WTC11 (cell line): ENCODE results near the gene PTPRN2. TPM values are rescaled to one million over a fixed set of nuclear protein-coding genes. Genes with fewer than 3 reads are reported as not detected.
"Not testable (repeated sequence)": the region's sequence is repeated elsewhere in the genome, so short reads cannot be mapped to it uniquely, and the experiment has no call there.

Experiments
- ATAC-seq: fragments of 200-7000 bp; cut with Tn5 transposase; 2 replicates; pipeline ENCODE4 v1.10.0; 2021; ENCODE audit warnings: mild to moderate bottlenecking, moderate library complexity
- CTCF ChIA-PET: fragments of 300-600 bp; sonication (Branson Sonifier 250); formaldehyde crosslinking; loops from one replicate; lab custom pipeline; 2021; ENCODE audit warnings: antibody characterized with exemption; lab: Charles Lee
- POLR2A ChIA-PET: fragments of 350-600 bp; sonication (Branson Sonifier 250); formaldehyde crosslinking; loops from one replicate; lab custom pipeline; 2021; ENCODE audit warnings: antibody characterized with exemption; lab: Charles Lee
- DNase-seq: peaks from one replicate; pipeline ENCODE4 v3.0.0; 2021; ENCODE audit warnings: low spot score
- H3K27ac Mint-ChIP-seq: 2 replicates; pipeline ENCODE4 v1.8.0; 2021; ENCODE audit warnings: mixed read lengths
- H3K27me3 Mint-ChIP-seq: 2 replicates; pipeline ENCODE4 v1.8.0; 2021; ENCODE audit warnings: low read depth, mild to moderate bottlenecking, moderate library complexity, mixed read lengths
- H3K36me3 Mint-ChIP-seq: 2 replicates; pipeline ENCODE4 v1.8.0; 2021; ENCODE audit warnings: mixed read lengths
- H3K4me1 Mint-ChIP-seq: 2 replicates; pipeline ENCODE4 v1.8.0; 2022; ENCODE audit warnings: mixed read lengths
- H3K4me3 Mint-ChIP-seq: 2 replicates; pipeline ENCODE4 v1.8.0; 2021; ENCODE audit warnings: mild to moderate bottlenecking, moderate library complexity, mixed read lengths
- H3K9me3 Mint-ChIP-seq: 2 replicates; pipeline ENCODE4 v1.8.0; 2021; ENCODE audit warnings: mixed read lengths
- ESRRA ChIP-seq: sonication (generic); formaldehyde crosslinking; IDR thresholded peaks from 2 replicates; pipeline ENCODE4 v1.8.1; 2022; ENCODE audit warnings: mild to moderate bottlenecking, missing genetic modification reagents, borderline replicate concordance
- GRHL2 ChIP-seq: fragments of 250-450 bp; sonication (Bioruptor Pico); IDR thresholded peaks from 2 replicates; pipeline ENCODE4 v1.8.0; 2022; ENCODE audit warnings: mild to moderate bottlenecking, moderate library complexity; ENCODE audit not compliant: insufficient replicate concordance, severe bottlenecking
- IRF2 ChIP-seq: sonication (generic); formaldehyde crosslinking; IDR thresholded peaks from 2 replicates; pipeline ENCODE4 v1.8.0; 2022; ENCODE audit warnings: low read depth, missing genetic modification reagents, borderline replicate concordance
- MXD4 ChIP-seq: fragments of 250-450 bp; sonication (Bioruptor Pico); IDR thresholded peaks from 2 replicates; pipeline ENCODE4 v1.8.0; 2021; ENCODE audit warnings: mild to moderate bottlenecking, moderate library complexity, borderline replicate concordance
- MYBL2 ChIP-seq: sonication (generic); formaldehyde crosslinking; IDR thresholded peaks from 2 replicates; pipeline ENCODE4 v1.8.1; 2023; ENCODE audit warnings: mild to moderate bottlenecking, moderate library complexity, missing genetic modification reagents
- NFYB ChIP-seq: sonication (generic); formaldehyde crosslinking; conservative IDR thresholded peaks from 2 replicates; pipeline ENCODE4 v1.8.0; 2022; ENCODE audit warnings: low read depth, missing genetic modification reagents
- OVOL2 ChIP-seq: fragments of 250-450 bp; sonication (Bioruptor Pico); IDR thresholded peaks from 2 replicates; pipeline ENCODE4 v1.9.0; 2021; ENCODE audit warnings: mild to moderate bottlenecking, borderline replicate concordance
- SMAD4 ChIP-seq: sonication (generic); formaldehyde crosslinking; IDR thresholded peaks from 2 replicates; pipeline ENCODE4 v1.8.0; 2022; ENCODE audit warnings: mild to moderate bottlenecking, missing genetic modification reagents
- SP1 ChIP-seq: sonication (generic); formaldehyde crosslinking; conservative IDR thresholded peaks from 2 replicates; pipeline ENCODE4 v1.8.1; 2022; ENCODE audit warnings: missing genetic modification reagents
- ZNF121 ChIP-seq: sonication (generic); formaldehyde crosslinking; IDR thresholded peaks from 2 replicates; pipeline ENCODE4 v1.8.0; 2023; ENCODE audit warnings: missing genetic modification reagents
- ZNF138 ChIP-seq: sonication (generic); formaldehyde crosslinking; conservative IDR thresholded peaks from 2 replicates; pipeline ENCODE4 v1.8.1; 2022; ENCODE audit warnings: mild to moderate bottlenecking, moderate library complexity, missing genetic modification reagents
- ZNF263 ChIP-seq: sonication (generic); formaldehyde crosslinking; IDR thresholded peaks from 2 replicates; pipeline ENCODE4 v1.8.1; 2022; ENCODE audit warnings: low read depth, mild to moderate bottlenecking, moderate library complexity, missing genetic modification reagents
- ZNF396 ChIP-seq: fragments of 250-450 bp; sonication (Bioruptor Pico); IDR thresholded peaks from 2 replicates; pipeline ENCODE4 v1.8.0; 2021; ENCODE audit warnings: mild to moderate bottlenecking, moderate library complexity, borderline replicate concordance
- ZNF416 ChIP-seq: fragments of 250-450 bp; sonication (Bioruptor Pico); IDR thresholded peaks from 2 replicates; pipeline ENCODE4 v1.9.0; 2021; ENCODE audit warnings: mild to moderate bottlenecking, inconsistent platforms
- total RNA-seq: library from RNA; stranded (reverse); gene quantifications from 3 replicates; pipeline ENCODE4 v1.2.3, GENCODE V29; 2021
- TF ChIP-seq, protein P1 (sequence below): sonication (generic); formaldehyde crosslinking; IDR thresholded peaks from 2 replicates; pipeline ENCODE4 v1.8.0; 2022; ENCODE audit warnings: missing genetic modification reagents
- TF ChIP-seq, protein P2 (sequence below): sonication (generic); formaldehyde crosslinking; IDR thresholded peaks from 2 replicates; pipeline ENCODE4 v1.8.1; 2023; ENCODE audit warnings: mild to moderate bottlenecking, missing genetic modification reagents
- TF ChIP-seq, protein P3 (sequence below): sonication (generic); formaldehyde crosslinking; conservative IDR thresholded peaks from 2 replicates; pipeline ENCODE4 v1.8.1; 2022; ENCODE audit warnings: mild to moderate bottlenecking, missing genetic modification reagents
- TF ChIP-seq, protein P4 (sequence below): sonication (generic); formaldehyde crosslinking; IDR thresholded peaks from 2 replicates; pipeline ENCODE4 v1.8.0; 2023; ENCODE audit warnings: missing genetic modification reagents, mild to moderate bottlenecking, borderline replicate concordance
- TF ChIP-seq, protein P5 (sequence below): sonication (generic); formaldehyde crosslinking; IDR thresholded peaks from 2 replicates; pipeline ENCODE4 v1.8.1; 2022; ENCODE audit warnings: missing genetic modification reagents, borderline replicate concordance
- TF ChIP-seq, protein P6 (sequence below): fragments of 250-450 bp; sonication (Bioruptor Pico); IDR thresholded peaks from 2 replicates; pipeline ENCODE4 v2.1.2; 2022; ENCODE audit warnings: mild to moderate bottlenecking, moderate library complexity

PTPRN2 gene
- total RNA-seq, 1 experiment from 2014 or later = 4.7 TPM

DNA sequence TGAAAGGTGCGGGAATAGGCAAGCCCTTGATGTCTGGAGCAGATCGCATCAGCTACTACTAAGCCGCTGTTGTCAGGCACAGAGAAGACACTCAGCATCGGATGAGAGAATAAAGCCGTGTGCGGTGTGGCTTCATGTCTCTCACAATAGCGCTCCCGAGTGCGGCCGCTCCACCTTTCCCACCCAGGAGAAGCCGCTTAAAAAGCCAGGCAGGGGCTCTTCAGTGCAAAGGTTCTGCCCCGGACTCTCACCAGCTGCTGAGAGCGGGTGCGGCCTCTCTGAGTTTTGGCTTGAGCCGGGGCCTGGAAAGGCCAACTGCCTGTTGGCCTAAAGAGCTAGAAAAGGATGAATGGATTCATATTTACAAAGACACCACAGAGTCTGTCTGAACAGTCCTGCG is 650.2 kb downstream of the PTPRN2 start (continued):
- TF ChIP-seq, protein P1, sequence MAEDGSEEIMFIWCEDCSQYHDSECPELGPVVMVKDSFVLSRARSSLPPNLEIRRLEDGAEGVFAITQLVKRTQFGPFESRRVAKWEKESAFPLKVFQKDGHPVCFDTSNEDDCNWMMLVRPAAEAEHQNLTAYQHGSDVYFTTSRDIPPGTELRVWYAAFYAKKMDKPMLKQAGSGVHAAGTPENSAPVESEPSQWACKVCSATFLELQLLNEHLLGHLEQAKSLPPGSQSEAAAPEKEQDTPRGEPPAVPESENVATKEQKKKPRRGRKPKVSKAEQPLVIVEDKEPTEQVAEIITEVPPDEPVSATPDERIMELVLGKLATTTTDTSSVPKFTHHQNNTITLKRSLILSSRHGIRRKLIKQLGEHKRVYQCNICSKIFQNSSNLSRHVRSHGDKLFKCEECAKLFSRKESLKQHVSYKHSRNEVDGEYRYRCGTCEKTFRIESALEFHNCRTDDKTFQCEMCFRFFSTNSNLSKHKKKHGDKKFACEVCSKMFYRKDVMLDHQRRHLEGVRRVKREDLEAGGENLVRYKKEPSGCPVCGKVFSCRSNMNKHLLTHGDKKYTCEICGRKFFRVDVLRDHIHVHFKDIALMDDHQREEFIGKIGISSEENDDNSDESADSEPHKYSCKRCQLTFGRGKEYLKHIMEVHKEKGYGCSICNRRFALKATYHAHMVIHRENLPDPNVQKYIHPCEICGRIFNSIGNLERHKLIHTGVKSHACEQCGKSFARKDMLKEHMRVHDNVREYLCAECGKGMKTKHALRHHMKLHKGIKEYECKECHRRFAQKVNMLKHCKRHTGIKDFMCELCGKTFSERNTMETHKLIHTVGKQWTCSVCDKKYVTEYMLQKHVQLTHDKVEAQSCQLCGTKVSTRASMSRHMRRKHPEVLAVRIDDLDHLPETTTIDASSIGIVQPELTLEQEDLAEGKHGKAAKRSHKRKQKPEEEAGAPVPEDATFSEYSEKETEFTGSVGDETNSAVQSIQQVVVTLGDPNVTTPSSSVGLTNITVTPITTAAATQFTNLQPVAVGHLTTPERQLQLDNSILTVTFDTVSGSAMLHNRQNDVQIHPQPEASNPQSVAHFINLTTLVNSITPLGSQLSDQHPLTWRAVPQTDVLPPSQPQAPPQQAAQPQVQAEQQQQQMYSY = no peak
- TF ChIP-seq ZNF138 (CRISPR knock-in tag) (no peak), MYBL2 (CRISPR knock-in tag) (no peak), SMAD4 (CRISPR knock-in tag) (no peak), IRF2 (CRISPR knock-in tag) (no peak), ZNF263 (CRISPR knock-in tag) (no peak), OVOL2 (no peak), ZNF396 (CRISPR knock-in tag) (no peak), ZNF416 (no peak), ZNF121 (no peak), SP1 (CRISPR knock-in tag) (no peak), NFYB (CRISPR knock-in tag) (no peak), GRHL2 (CRISPR knock-in tag) (no peak)
- TF ChIP-seq, protein P2, sequence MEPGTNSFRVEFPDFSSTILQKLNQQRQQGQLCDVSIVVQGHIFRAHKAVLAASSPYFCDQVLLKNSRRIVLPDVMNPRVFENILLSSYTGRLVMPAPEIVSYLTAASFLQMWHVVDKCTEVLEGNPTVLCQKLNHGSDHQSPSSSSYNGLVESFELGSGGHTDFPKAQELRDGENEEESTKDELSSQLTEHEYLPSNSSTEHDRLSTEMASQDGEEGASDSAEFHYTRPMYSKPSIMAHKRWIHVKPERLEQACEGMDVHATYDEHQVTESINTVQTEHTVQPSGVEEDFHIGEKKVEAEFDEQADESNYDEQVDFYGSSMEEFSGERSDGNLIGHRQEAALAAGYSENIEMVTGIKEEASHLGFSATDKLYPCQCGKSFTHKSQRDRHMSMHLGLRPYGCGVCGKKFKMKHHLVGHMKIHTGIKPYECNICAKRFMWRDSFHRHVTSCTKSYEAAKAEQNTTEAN (CRISPR knock-in tag) = no peak
- TF ChIP-seq, protein P3, sequence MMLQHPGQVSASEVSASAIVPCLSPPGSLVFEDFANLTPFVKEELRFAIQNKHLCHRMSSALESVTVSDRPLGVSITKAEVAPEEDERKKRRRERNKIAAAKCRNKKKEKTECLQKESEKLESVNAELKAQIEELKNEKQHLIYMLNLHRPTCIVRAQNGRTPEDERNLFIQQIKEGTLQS = no peak
- TF ChIP-seq, protein P4, sequence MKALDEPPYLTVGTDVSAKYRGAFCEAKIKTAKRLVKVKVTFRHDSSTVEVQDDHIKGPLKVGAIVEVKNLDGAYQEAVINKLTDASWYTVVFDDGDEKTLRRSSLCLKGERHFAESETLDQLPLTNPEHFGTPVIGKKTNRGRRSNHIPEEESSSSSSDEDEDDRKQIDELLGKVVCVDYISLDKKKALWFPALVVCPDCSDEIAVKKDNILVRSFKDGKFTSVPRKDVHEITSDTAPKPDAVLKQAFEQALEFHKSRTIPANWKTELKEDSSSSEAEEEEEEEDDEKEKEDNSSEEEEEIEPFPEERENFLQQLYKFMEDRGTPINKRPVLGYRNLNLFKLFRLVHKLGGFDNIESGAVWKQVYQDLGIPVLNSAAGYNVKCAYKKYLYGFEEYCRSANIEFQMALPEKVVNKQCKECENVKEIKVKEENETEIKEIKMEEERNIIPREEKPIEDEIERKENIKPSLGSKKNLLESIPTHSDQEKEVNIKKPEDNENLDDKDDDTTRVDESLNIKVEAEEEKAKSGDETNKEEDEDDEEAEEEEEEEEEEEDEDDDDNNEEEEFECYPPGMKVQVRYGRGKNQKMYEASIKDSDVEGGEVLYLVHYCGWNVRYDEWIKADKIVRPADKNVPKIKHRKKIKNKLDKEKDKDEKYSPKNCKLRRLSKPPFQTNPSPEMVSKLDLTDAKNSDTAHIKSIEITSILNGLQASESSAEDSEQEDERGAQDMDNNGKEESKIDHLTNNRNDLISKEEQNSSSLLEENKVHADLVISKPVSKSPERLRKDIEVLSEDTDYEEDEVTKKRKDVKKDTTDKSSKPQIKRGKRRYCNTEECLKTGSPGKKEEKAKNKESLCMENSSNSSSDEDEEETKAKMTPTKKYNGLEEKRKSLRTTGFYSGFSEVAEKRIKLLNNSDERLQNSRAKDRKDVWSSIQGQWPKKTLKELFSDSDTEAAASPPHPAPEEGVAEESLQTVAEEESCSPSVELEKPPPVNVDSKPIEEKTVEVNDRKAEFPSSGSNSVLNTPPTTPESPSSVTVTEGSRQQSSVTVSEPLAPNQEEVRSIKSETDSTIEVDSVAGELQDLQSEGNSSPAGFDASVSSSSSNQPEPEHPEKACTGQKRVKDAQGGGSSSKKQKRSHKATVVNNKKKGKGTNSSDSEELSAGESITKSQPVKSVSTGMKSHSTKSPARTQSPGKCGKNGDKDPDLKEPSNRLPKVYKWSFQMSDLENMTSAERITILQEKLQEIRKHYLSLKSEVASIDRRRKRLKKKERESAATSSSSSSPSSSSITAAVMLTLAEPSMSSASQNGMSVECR (CRISPR knock-in tag) = no peak

DNA sequence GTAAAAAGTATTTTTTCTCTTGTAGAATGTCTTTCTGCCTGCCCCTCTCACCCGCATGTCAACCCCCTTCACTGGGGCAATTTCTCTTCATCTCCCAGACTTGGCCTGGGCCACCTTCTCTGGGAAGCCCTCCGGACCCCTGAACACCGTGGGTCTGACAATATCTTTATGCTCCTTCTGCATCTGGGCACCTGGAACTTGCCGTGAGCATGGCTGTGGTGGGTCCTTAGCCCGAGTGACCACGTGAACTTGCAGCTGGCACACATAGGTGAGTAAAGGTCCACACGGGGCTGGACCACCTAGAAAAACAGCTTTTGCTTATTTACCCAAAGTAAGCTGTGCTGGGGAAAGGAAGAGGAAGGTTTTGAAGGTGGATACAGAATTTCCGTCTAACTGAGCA is 650.6 kb downstream of the PTPRN2 start:
- ChIA-PET POLR2A (no interaction called here), CTCF (no interaction called here)
- ATAC-seq = no peak
- 0 out of 2 replicates have a peak, but pooled peaks cover under 1% of the 10 kb centered on the region for H3K4me1 Mint-ChIP-seq
- no peak for TF ChIP-seq ESRRA
- TF ChIP-seq, protein P5, sequence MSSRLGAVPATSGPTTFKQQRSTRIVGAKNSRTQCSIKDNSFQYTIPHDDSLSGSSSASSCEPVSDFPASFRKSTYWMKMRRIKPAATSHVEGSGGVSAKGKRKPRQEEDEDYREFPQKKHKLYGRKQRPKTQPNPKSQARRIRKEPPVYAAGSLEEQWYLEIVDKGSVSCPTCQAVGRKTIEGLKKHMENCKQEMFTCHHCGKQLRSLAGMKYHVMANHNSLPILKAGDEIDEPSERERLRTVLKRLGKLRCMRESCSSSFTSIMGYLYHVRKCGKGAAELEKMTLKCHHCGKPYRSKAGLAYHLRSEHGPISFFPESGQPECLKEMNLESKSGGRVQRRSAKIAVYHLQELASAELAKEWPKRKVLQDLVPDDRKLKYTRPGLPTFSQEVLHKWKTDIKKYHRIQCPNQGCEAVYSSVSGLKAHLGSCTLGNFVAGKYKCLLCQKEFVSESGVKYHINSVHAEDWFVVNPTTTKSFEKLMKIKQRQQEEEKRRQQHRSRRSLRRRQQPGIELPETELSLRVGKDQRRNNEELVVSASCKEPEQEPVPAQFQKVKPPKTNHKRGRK (CRISPR knock-in tag) = no peak
- TF ChIP-seq MXD4 = no peak
- TF ChIP-seq, protein P6, sequence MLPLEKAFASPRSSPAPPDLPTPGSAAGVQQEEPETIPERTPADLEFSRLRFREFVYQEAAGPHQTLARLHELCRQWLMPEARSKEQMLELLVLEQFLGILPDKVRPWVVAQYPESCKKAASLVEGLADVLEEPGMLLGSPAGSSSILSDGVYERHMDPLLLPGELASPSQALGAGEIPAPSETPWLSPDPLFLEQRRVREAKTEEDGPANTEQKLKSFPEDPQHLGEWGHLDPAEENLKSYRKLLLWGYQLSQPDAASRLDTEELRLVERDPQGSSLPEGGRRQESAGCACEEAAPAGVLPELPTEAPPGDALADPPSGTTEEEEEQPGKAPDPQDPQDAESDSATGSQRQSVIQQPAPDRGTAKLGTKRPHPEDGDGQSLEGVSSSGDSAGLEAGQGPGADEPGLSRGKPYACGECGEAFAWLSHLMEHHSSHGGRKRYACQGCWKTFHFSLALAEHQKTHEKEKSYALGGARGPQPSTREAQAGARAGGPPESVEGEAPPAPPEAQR (CRISPR knock-in tag) = no peak
- peaks cover 6% of the 10 kb centered on the region; the same call in 1 of the 2 replicates for H3K27me3 Mint-ChIP-seq
- no peak for DNase-seq
- H3K27ac Mint-ChIP-seq = no peak overlapping the region
- peaks cover 50% of the 10 kb centered on the region for H3K36me3 Mint-ChIP-seq
- H3K4me3 Mint-ChIP-seq = no peak overlapping the region
- peaks cover 63% of the 10 kb centered on the region for H3K9me3 Mint-ChIP-seq

DNA sequence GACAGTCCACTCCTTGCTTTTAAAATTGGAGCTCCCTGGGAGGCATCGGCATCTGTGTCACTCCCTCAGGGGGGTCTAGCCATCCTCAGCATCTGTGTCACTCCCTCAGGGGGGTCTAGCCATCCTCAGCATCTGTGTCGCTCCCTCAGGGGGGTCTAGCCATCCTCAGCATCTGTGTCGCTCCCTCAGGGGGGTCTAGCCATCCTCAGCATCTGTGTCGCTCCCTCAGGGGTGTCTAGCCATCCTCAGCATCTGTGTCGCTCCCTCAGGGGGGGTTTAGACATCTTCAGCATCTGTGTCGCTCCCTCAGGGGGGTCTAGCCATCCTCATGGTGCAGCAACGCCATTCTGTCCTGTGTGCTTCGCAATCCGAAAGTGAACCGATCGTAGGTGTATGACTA is 651.9 kb downstream of the PTPRN2 start:
- H3K4me3 Mint-ChIP-seq, ATAC-seq, H3K27ac Mint-ChIP-seq, POLR2A ChIA-PET, CTCF ChIA-PET, H3K27me3 Mint-ChIP-seq, DNase-seq: not testable (repeated sequence)
- H3K36me3 Mint-ChIP-seq = peaks cover 52% of the 10 kb centered on the region
- H3K9me3 Mint-ChIP-seq = peaks cover 62% of the 10 kb centered on the region
- H3K4me1 Mint-ChIP-seq = peaks cover 13% of the 10 kb centered on the region
